Measurements from ENCODE around the gene PXDC1.

PXDC1 gene

GRCh38 chr6:3751077-3751729 is at the start of gene PXDC1:
TSS of gene PXDC1 (minus strand) at chr6:3751713. CDS start at chr6:3751531, 182 bp downstream.
- Histone ChIP-seq H3K9me3 (ENCODE audit: control insufficient read depth, insufficient read depth, low read length) (no peaks in the 10 kb centered on the region), H3K4me3 (ENCODE audit: low read depth, low read length) (peak within 1 kb of the TSS; percentile 49), H3K36me3 (ENCODE audit: control insufficient read depth, insufficient read depth, low read length) (no peaks in the 10 kb centered on the region), H3K27me3 (ENCODE audit: control insufficient read depth, insufficient read depth, low read length) (peaks cover 41% of the 10 kb centered on the region), H3K4me1 (ENCODE audit: control insufficient read depth, insufficient read depth, low read length) (peaks cover 7% of the 10 kb centered on the region), H3K9ac (ENCODE audit: low read depth, low read length) (no peak within 1 kb of the TSS)

- H3K4me1 ChIP-seq (ENCODE audit: control insufficient read depth, insufficient read depth, low read length): no peaks in the 10 kb centered on the region
Measured at GRCh38 chr6:3800850-3801591, 49.5 kb upstream of the PXDC1 start.

GRCh38 chr6:3799719-3800118 is 48.2 kb upstream of the PXDC1 start:
- Histone ChIP-seq H3K4me3 (ENCODE audit: low read depth, low read length) (no peak overlapping the region), H3K4me1 (ENCODE audit: control insufficient read depth, insufficient read depth, low read length) (peaks cover 2% of the 10 kb centered on the region), H3K9me3 (ENCODE audit: control insufficient read depth, insufficient read depth, low read length) (no peaks in the 10 kb centered on the region), H3K27me3 (ENCODE audit: control insufficient read depth, insufficient read depth, low read length) (no peaks in the 10 kb centered on the region), H3K9ac (ENCODE audit: low read depth, low read length) (no peak overlapping the region), H3K36me3 (ENCODE audit: control insufficient read depth, insufficient read depth, low read length) (no peaks in the 10 kb centered on the region)

More at GRCh38 chr6:3800850-3801591, 49.5 kb upstream of the PXDC1 start:
- Histone ChIP-seq H3K36me3 (ENCODE audit: control insufficient read depth, insufficient read depth, low read length) (no peaks in the 10 kb centered on the region), H3K4me3 (ENCODE audit: low read depth, low read length) (no peak overlapping the region), H3K27me3 (ENCODE audit: control insufficient read depth, insufficient read depth, low read length) (no peaks in the 10 kb centered on the region), H3K9me3 (ENCODE audit: control insufficient read depth, insufficient read depth, low read length) (no peaks in the 10 kb centered on the region), H3K9ac (ENCODE audit: low read depth, low read length) (no peak overlapping the region)

- Histone ChIP-seq H3K27me3 (ENCODE audit: control insufficient read depth, insufficient read depth, low read length) (no peaks in the 10 kb centered on the region), H3K4me1 (ENCODE audit: control insufficient read depth, insufficient read depth, low read length) (peaks cover 7% of the 10 kb centered on the region), H3K36me3 (ENCODE audit: control insufficient read depth, insufficient read depth, low read length) (no peaks in the 10 kb centered on the region), H3K4me3 (ENCODE audit: low read depth, low read length) (no peak overlapping the region), H3K9ac (ENCODE audit: low read depth, low read length) (no peak overlapping the region), H3K9me3 (ENCODE audit: control insufficient read depth, insufficient read depth, low read length) (no peaks in the 10 kb centered on the region)
Measured at GRCh38 chr6:3798055-3798919, 46.8 kb upstream of the PXDC1 start.

- Histone ChIP-seq H3K4me3 (ENCODE audit: low read depth, low read length) (no peak overlapping the region), H3K27me3 (ENCODE audit: control insufficient read depth, insufficient read depth, low read length) (no peaks in the 10 kb centered on the region), H3K9me3 (ENCODE audit: control insufficient read depth, insufficient read depth, low read length) (no peaks in the 10 kb centered on the region), H3K4me1 (ENCODE audit: control insufficient read depth, insufficient read depth, low read length) (peaks cover 7% of the 10 kb centered on the region), H3K9ac (ENCODE audit: low read depth, low read length) (no peak overlapping the region), H3K36me3 (ENCODE audit: control insufficient read depth, insufficient read depth, low read length) (no peaks in the 10 kb centered on the region)
Measured at GRCh38 chr6:3797231-3798054, 45.9 kb upstream of the PXDC1 start.

GRCh38 chr6:3796719-3797041 is 45.2 kb upstream of the PXDC1 start:
- Histone ChIP-seq H3K27me3 (ENCODE audit: control insufficient read depth, insufficient read depth, low read length) (no peaks in the 10 kb centered on the region), H3K36me3 (ENCODE audit: control insufficient read depth, insufficient read depth, low read length) (no peaks in the 10 kb centered on the region), H3K4me1 (ENCODE audit: control insufficient read depth, insufficient read depth, low read length) (peaks cover 7% of the 10 kb centered on the region), H3K9ac (ENCODE audit: low read depth, low read length) (no peak overlapping the region), H3K4me3 (ENCODE audit: low read depth, low read length) (no peak overlapping the region), H3K9me3 (ENCODE audit: control insufficient read depth, insufficient read depth, low read length) (no peaks in the 10 kb centered on the region)

- no peaks in the 10 kb centered on the region for H3K9me3 ChIP-seq (ENCODE audit: control insufficient read depth, insufficient read depth, low read length)
- no peak overlapping the region for H3K9ac ChIP-seq (ENCODE audit: low read depth, low read length)
- no peak overlapping the region for H3K4me3 ChIP-seq (ENCODE audit: low read depth, low read length)
- H3K27me3 ChIP-seq (ENCODE audit: control insufficient read depth, insufficient read depth, low read length): no peaks in the 10 kb centered on the region
- peaks cover 7% of the 10 kb centered on the region for H3K4me1 ChIP-seq (ENCODE audit: control insufficient read depth, insufficient read depth, low read length)
- H3K36me3 ChIP-seq (ENCODE audit: control insufficient read depth, insufficient read depth, low read length): no peaks in the 10 kb centered on the region
Measured at GRCh38 chr6:3795836-3796718, 44.6 kb upstream of the PXDC1 start.

- no peaks in the 10 kb centered on the region for H3K36me3 ChIP-seq (ENCODE audit: control insufficient read depth, insufficient read depth, low read length)
- peaks cover 7% of the 10 kb centered on the region for H3K4me1 ChIP-seq (ENCODE audit: control insufficient read depth, insufficient read depth, low read length)
- no peaks in the 10 kb centered on the region for H3K27me3 ChIP-seq (ENCODE audit: control insufficient read depth, insufficient read depth, low read length)
- no peak overlapping the region for H3K4me3 ChIP-seq (ENCODE audit: low read depth, low read length)
- H3K9ac ChIP-seq (ENCODE audit: low read depth, low read length): no peak overlapping the region
- H3K9me3 ChIP-seq (ENCODE audit: control insufficient read depth, insufficient read depth, low read length): no peaks in the 10 kb centered on the region
Measured at GRCh38 chr6:3794092-3794491, 42.6 kb upstream of the PXDC1 start.

GRCh38 chr6:3793545-3793944 is 42.0 kb upstream of the PXDC1 start:
- Histone ChIP-seq H3K36me3 (ENCODE audit: control insufficient read depth, insufficient read depth, low read length) (no peaks in the 10 kb centered on the region), H3K9ac (ENCODE audit: low read depth, low read length) (no peak overlapping the region), H3K4me3 (ENCODE audit: low read depth, low read length) (no peak overlapping the region), H3K27me3 (ENCODE audit: control insufficient read depth, insufficient read depth, low read length) (no peaks in the 10 kb centered on the region), H3K9me3 (ENCODE audit: control insufficient read depth, insufficient read depth, low read length) (no peaks in the 10 kb centered on the region), H3K4me1 (ENCODE audit: control insufficient read depth, insufficient read depth, low read length) (peaks cover 7% of the 10 kb centered on the region)

- Histone ChIP-seq H3K4me1 (ENCODE audit: control insufficient read depth, insufficient read depth, low read length) (peaks cover 7% of the 10 kb centered on the region), H3K9me3 (ENCODE audit: control insufficient read depth, insufficient read depth, low read length) (no peaks in the 10 kb centered on the region), H3K4me3 (ENCODE audit: low read depth, low read length) (no peak overlapping the region), H3K36me3 (ENCODE audit: control insufficient read depth, insufficient read depth, low read length) (no peaks in the 10 kb centered on the region), H3K9ac (ENCODE audit: low read depth, low read length) (no peak overlapping the region), H3K27me3 (ENCODE audit: control insufficient read depth, insufficient read depth, low read length) (no peaks in the 10 kb centered on the region)
Measured at GRCh38 chr6:3791526-3792203, 40.2 kb upstream of the PXDC1 start.
